Transverse colon (tissue), 4 donors: Measurements from ENCODE around the gene TALDO1.

Experiments used
- CTCF ChIP-seq, 5 experiments: fragments of 200-600 bp in 3 of 5; fragments of 450-650 bp in 2 of 5; sonication (generic) in 3 of 5; IDR thresholded peaks; 1 replicate in 2 of 5; 2 replicates in 3 of 5; pipeline ENCODE4 v1.5.1; 2016 to 2017; ENCODE audit warnings: antibody characterized with exemption in 5 of 5, inconsistent platforms in 3 of 5, mild to moderate bottlenecking in 2 of 5, moderate library complexity in 1 of 5
- EP300 ChIP-seq: sonication (generic); formaldehyde crosslinking; IDR thresholded peaks from one replicate; pipeline ENCODE4 v1.6.1; 2017; ENCODE audit warnings: antibody characterized with exemption, low read depth
- POLR2A ChIP-seq: fragments of 450-650 bp; IDR thresholded peaks from one replicate; pipeline ENCODE4 v1.6.1; 2016; ENCODE audit warnings: antibody characterized with exemption, mild to moderate bottlenecking, moderate library complexity
- POLR2AphosphoS5 ChIP-seq, 3 donors: sonication (generic); formaldehyde crosslinking; IDR thresholded peaks; one replicate each; pipeline ENCODE4 v1.6.1; 2016; ENCODE audit warnings: antibody characterized with exemption in 3 of 3

GRCh38 chr11:790721-791564 lies 43.7 kb downstream of the TALDO1 start:
- TF ChIP-seq CTCF (IDR thresholded peaks at IDR 0.05) = no peak
- TF ChIP-seq POLR2A = no peak
- no peak for TF ChIP-seq POLR2AphosphoS5 (IDR thresholded peaks at IDR 0.05)
- no peak for TF ChIP-seq EP300
